ENCODE data around the gene CAVIN2.
A peak's percentile ranks its signal among the peaks of the same experiment; 100 is the strongest.

Gene CAVIN2

DNA sequence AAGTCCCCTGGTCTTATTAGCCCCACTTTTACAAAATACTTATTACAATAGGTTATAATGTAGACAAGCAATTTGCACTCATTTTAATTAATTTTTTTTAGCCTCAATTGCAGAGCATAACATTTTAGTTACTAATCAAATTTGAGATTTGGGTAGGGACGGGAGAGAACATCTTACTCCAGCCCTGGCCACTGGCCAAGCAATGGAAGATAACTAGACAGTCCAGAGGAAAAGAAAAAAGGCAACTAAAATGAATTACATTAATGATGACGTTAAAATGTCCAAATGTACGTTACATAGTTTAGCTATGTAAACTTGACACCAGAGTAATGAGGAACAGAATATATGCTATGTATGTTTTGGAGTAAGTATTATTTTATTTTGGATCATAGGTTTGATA, 11.0 kb upstream of the CAVIN2 start:
- no peak for TF ChIP-seq CTCF (IDR thresholded peaks at IDR 0.05)
- no peak overlapping the region for H3K4me3 Mint-ChIP-seq
- peaks cover 23% of the 10 kb centered on the region for H3K4me1 Mint-ChIP-seq
- no peaks in the 10 kb centered on the region for H3K9me3 Mint-ChIP-seq
- no peak overlapping the region for H3K27ac Mint-ChIP-seq
- H3K27me3 Mint-ChIP-seq (ENCODE audit: low read depth, poor library complexity): no peaks in the 10 kb centered on the region
- H3K36me3 Mint-ChIP-seq (ENCODE audit: low read depth): no peaks in the 10 kb centered on the region
- DNase-seq: no peak

DNA sequence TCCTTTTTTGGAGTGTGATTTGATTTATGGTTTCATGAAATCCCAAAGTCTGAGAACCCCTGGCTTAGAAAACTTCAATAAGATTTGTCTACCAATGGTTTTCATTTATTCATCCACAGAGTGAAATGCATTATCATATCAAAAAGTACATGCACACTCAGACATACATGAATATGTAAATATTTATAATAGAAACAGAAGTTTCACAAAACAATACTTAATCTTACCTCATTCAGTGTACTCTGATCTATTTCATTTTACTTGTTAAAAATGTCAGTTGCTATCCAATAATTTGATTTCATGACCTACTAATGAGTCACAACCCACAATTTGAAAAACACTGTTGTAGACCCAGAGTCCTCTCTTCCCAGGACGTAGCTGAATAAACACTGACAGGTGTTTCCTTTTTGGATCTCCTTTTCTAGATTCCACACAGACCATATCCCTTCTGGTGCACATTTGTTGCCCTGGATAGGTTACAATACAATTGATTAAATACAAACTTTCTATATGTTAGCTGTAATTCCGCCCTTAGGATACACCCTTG, 10.4 kb upstream of the CAVIN2 start:
- Mint-ChIP-seq H3K36me3 (ENCODE audit: low read depth) (no peaks in the 10 kb centered on the region), H3K4me3 (no peak overlapping the region), H3K9me3 (no peaks in the 10 kb centered on the region), H3K27ac (no peak overlapping the region), H3K27me3 (ENCODE audit: low read depth, poor library complexity) (no peaks in the 10 kb centered on the region), H3K4me1 (peaks cover 28% of the 10 kb centered on the region)
- no peak for DNase-seq
- no peak for TF ChIP-seq CTCF (IDR thresholded peaks at IDR 0.05)

- H3K36me3 Mint-ChIP-seq (ENCODE audit: low read depth): no peaks in the 10 kb centered on the region
- peaks cover 28% of the 10 kb centered on the region for H3K4me1 Mint-ChIP-seq
- no peak for TF ChIP-seq CTCF (IDR thresholded peaks at IDR 0.05)
- H3K27me3 Mint-ChIP-seq (ENCODE audit: low read depth, poor library complexity): no peaks in the 10 kb centered on the region
- no peak overlapping the region for H3K27ac Mint-ChIP-seq
- H3K4me3 Mint-ChIP-seq: no peak overlapping the region
- no peak for DNase-seq
- no peaks in the 10 kb centered on the region for H3K9me3 Mint-ChIP-seq
Measured at GRCh38 chr2:191856111-191856876, 9.4 kb upstream of the CAVIN2 start.

- Mint-ChIP-seq H3K27ac (peak overlapping the region; percentile 5), H3K4me3 (no peak overlapping the region), H3K36me3 (ENCODE audit: low read depth) (no peaks in the 10 kb centered on the region), H3K9me3 (no peaks in the 10 kb centered on the region), H3K27me3 (ENCODE audit: low read depth, poor library complexity) (no peaks in the 10 kb centered on the region), H3K4me1 (peaks cover 32% of the 10 kb centered on the region)
- DNase-seq: no peak
- no peak for TF ChIP-seq CTCF (IDR thresholded peaks at IDR 0.05)
Measured at GRCh38 chr2:191855382-191855781, 8.5 kb upstream of the CAVIN2 start.

DNA sequence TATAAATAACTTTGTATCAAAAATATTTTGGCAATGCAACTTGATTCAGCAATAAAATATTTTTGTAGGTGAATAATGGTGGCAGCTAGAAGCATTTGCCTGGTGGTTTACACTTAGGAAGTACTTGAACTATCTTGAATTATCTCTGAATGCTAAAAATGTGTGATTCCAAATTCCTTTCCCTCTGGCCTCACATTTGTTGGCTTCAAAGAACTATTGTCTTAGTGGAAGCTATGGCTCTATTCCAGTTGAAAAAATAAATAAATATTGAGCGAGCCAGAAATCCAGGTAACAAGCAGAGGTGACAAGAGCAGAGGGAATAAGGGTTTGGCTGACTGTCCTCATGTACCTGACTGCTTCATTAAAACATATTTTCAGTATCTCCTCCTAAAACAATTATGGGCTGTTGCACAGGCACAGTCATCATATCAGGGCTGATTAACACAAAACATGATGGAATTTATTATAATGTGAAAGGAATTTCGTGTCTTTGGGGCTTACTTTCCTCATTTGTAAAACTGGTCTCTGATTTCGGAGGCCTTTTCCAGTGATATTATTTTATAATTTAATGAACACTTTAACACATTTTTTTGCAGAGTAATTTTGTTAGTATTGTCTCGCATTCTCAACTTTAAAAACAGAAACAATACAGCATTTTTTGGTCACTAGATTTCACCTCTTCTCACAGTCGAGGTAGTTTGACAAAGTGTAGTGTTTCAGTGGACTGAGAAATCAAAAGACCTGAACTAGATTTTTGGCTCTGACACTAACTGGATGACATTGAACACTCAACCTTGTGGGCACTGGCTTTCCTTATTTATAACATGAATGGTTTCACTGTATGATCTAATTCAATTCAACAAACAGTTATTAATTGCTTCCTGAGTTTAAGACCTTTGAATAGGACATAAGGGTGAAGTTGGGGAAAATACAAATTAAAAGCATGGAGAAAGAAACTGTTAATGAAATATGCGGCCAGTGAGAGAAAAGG, 7.8 kb upstream of the CAVIN2 start:
- Mint-ChIP-seq H3K36me3 (ENCODE audit: low read depth) (no peaks in the 10 kb centered on the region), H3K27me3 (ENCODE audit: low read depth, poor library complexity) (no peaks in the 10 kb centered on the region), H3K4me3 (no peak overlapping the region), H3K9me3 (no peaks in the 10 kb centered on the region), H3K4me1 (peaks cover 37% of the 10 kb centered on the region), H3K27ac (peak overlapping the region; percentile 5)
- no peak for DNase-seq
- no peak for TF ChIP-seq CTCF (IDR thresholded peaks at IDR 0.05)
